ENCODE measurements around the gene CCDC6. TPM values are rescaled to one million over a fixed set of nuclear protein-coding genes. Genes with fewer than 3 reads are reported as not detected.
"Not testable (repeated sequence)": the region's sequence is repeated elsewhere in the genome, so short reads cannot be mapped to it uniquely, and the experiment has no call there.

Gene CCDC6
- total RNA-seq, 1 donor from 2014 or later: 47.4 TPM

DNA sequence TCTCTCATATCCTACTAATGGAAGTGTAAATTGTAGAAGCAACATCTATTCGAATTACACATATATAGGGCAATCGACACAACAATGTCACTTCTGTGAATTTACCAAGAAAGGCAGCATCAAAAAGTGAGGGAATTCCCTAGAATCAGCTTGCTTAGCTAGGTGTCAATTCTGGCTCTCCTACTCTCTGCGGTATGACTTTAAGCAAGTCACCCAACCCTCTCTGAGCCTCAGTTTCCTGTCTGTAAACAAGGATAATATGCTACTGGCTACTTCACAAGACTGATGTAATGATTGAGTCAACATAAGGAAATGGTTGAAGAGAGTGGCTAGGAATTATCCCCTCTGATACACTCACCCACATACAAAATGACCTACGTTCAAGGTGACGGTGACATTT is 19.4 kb downstream of the CCDC6 start:
- intact Hi-C loops (cut with DNase I): no loop called here
- Histone ChIP-seq H3K27ac (no peak overlapping the region), H3K27me3 (no peaks in the 10 kb centered on the region), H3K9me3 (no peaks in the 10 kb centered on the region), H3K4me3 (no peak overlapping the region), H3K36me3 (no peaks in the 10 kb centered on the region), H3K4me1 (peaks cover 78% of the 10 kb centered on the region)
- no peak for DNase-seq (ENCODE audit: extremely low spot score in 2 of 2)
- TF ChIP-seq POLR2AphosphoS5 (IDR thresholded peaks at IDR 0.05; ENCODE audit: insufficient read depth in 1 of 2, low read depth in 1 of 2): no peak
- TF ChIP-seq POLR2A (IDR thresholded peaks at IDR 0.05): no peak
- TF ChIP-seq, protein P1, sequence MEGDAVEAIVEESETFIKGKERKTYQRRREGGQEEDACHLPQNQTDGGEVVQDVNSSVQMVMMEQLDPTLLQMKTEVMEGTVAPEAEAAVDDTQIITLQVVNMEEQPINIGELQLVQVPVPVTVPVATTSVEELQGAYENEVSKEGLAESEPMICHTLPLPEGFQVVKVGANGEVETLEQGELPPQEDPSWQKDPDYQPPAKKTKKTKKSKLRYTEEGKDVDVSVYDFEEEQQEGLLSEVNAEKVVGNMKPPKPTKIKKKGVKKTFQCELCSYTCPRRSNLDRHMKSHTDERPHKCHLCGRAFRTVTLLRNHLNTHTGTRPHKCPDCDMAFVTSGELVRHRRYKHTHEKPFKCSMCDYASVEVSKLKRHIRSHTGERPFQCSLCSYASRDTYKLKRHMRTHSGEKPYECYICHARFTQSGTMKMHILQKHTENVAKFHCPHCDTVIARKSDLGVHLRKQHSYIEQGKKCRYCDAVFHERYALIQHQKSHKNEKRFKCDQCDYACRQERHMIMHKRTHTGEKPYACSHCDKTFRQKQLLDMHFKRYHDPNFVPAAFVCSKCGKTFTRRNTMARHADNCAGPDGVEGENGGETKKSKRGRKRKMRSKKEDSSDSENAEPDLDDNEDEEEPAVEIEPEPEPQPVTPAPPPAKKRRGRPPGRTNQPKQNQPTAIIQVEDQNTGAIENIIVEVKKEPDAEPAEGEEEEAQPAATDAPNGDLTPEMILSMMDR (IDR thresholded peaks at IDR 0.05): no peak

DNA sequence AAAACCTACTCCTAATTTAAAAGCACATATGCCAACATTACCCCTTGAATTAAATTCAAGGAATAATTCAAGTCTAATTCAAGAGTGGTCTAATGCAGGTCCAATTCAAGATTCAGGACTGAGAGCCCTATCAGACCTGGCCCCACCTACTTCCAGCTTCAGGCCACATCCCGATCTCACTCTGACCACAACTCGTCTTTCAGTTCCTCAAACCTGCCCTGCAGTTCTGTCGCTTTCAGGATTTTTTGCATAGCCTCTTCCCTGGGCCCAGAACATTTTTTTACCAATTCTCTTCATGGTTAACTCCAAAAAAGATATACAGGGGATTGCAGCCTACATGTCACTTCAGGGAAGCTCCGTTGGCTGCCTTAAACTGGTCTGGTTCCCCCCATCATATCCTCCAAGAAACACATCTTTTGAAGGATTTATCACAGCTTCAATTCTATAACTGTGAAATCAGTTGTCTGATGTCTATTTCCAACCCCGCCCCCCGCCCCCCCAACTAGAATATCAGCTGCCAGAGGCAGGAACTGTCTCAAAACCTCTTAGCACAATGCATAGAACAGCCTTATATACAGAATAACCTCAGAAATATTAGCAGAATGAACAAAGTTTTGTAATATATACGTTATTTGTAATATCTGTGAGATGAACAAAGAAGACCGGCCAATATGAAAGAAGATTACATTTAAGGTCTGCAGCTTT is 20.8 kb downstream of the CCDC6 start:
- no peaks in the 10 kb centered on the region for H3K36me3 ChIP-seq
- TF ChIP-seq POLR2AphosphoS5 (IDR thresholded peaks at IDR 0.05; ENCODE audit: insufficient read depth in 1 of 2, low read depth in 1 of 2): no peak
- TF ChIP-seq, protein P1 (IDR thresholded peaks at IDR 0.05): no peak
- TF ChIP-seq POLR2A (IDR thresholded peaks at IDR 0.05): no peak
- H3K27ac ChIP-seq: no peak overlapping the region
- DNase-seq (ENCODE audit: extremely low spot score in 2 of 2): no peak
- H3K4me3 ChIP-seq: no peak overlapping the region
- peaks cover 78% of the 10 kb centered on the region for H3K4me1 ChIP-seq
- intact Hi-C loops (cut with DNase I): no loop called here
- H3K27me3 ChIP-seq: no peaks in the 10 kb centered on the region
- H3K9me3 ChIP-seq: no peaks in the 10 kb centered on the region

DNA sequence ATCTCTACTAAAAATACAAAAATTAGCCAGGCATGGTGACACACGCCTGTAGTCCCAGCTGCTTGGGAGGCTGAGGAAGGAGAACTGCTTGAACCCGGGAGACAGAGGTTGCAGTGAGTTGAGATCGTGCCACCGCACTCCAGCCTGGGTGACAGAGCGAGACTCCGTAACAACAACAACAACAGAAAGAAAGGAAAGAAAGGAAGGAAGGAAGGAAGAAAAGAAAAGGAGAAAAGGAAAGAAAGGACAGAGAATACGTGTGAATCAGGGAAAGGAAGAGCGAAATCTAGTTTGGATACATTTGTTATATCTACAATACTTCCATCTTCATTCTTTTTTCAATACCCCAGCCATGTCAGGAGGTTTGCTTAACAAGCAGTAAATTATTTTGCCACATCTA is 21.5 kb downstream of the CCDC6 start:
- H3K4me3 ChIP-seq; intact Hi-C loops (cut with DNase I); H3K9me3 ChIP-seq; H3K27me3 ChIP-seq; DNase-seq (ENCODE audit: extremely low spot score in 2 of 2); H3K27ac ChIP-seq; H3K36me3 ChIP-seq: not testable (repeated sequence)
- H3K4me1 ChIP-seq: peaks cover 78% of the 10 kb centered on the region

DNA sequence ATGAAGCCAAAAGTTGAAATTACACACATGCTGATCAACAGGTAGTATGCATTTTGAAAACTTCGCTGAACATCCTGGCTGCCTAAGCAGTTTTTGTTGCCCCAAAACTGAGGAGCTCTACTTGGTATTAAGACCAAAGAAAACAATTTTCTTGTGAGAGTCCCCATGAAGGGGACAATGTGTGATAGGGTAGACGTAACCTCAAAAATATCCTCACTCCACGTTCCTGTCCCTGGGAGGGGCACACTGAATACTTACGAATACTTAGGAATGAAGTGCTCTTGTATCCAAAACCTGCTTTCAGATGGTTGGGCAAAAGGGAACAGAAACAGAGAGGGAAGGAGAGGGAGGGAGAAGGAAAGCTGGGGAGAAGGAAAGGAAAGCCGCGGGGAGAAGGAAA is 24.7 kb downstream of the CCDC6 start:
- TF ChIP-seq POLR2AphosphoS5 (IDR thresholded peaks at IDR 0.05; ENCODE audit: insufficient read depth in 1 of 2, low read depth in 1 of 2) (no peak), POLR2A (IDR thresholded peaks at IDR 0.05) (no peak)
- TF ChIP-seq, protein P1 (IDR thresholded peaks at IDR 0.05): no peak
- no peaks in the 10 kb centered on the region for H3K9me3 ChIP-seq
- intact Hi-C loops (cut with DNase I): no loop called here
- H3K36me3 ChIP-seq: no peaks in the 10 kb centered on the region
- no peak overlapping the region for H3K4me3 ChIP-seq
- peaks cover 80% of the 10 kb centered on the region for H3K4me1 ChIP-seq
- DNase-seq (ENCODE audit: extremely low spot score in 2 of 2): no peak
- no peak overlapping the region for H3K27ac ChIP-seq
- no peaks in the 10 kb centered on the region for H3K27me3 ChIP-seq

DNA sequence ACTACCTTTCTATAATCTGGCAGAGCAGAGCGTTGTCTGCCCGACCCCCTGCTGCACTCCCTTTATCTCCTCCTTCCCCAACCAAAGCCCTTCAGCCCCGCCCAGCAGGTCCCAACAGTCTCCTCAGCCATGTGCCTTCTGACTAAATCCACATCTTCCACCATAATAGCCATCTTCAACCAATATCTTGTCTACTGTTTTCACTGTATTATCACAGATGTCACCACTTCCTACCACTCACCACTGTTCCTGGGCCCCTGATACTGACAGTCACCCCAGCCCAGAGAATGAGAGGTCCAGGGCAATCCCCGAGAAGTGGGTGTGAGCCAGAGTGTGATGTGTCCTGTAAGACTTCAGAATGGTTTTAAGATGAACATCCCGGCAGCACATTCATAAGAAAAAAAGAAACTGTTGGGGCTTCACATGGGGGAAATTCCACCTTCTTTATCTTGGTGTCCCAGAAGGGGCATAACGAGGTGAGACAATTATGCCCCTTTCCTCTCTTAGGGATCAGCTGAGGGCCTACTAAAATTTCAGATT is 25.3 kb downstream of the CCDC6 start:
- no peaks in the 10 kb centered on the region for H3K9me3 ChIP-seq
- no peaks in the 10 kb centered on the region for H3K27me3 ChIP-seq
- DNase-seq (ENCODE audit: extremely low spot score in 2 of 2): no peak
- peaks cover 80% of the 10 kb centered on the region for H3K4me1 ChIP-seq
- TF ChIP-seq, protein P1 (IDR thresholded peaks at IDR 0.05): no peak
- TF ChIP-seq POLR2AphosphoS5 (IDR thresholded peaks at IDR 0.05; ENCODE audit: insufficient read depth in 1 of 2, low read depth in 1 of 2) (no peak), POLR2A (IDR thresholded peaks at IDR 0.05) (no peak)
- H3K4me3 ChIP-seq: no peak overlapping the region
- H3K27ac ChIP-seq: no peak overlapping the region
- H3K36me3 ChIP-seq: no peaks in the 10 kb centered on the region
- intact Hi-C loops (cut with DNase I): no loop called here

Measured in vagina (tissue), 2 donors.